Stimulated activated CD4-positive, alpha-beta T cell treated with anti-CD3 and anti-CD28 coated beads, Interleukin-2, amount 100 ng/mL, for 24 hours (primary cell): ENCODE measurements around the gene TNFRSF1B.
"Not testable (repeated sequence)": the region's sequence is repeated elsewhere in the genome, so short reads cannot be mapped to it uniquely, and the experiment has no call there.

Experiments used
- DNase-seq, 2 donors: peaks; one replicate each; pipeline ENCODE4 v3.0.0-alpha.2; 2020

TNFRSF1B gene

DNA sequence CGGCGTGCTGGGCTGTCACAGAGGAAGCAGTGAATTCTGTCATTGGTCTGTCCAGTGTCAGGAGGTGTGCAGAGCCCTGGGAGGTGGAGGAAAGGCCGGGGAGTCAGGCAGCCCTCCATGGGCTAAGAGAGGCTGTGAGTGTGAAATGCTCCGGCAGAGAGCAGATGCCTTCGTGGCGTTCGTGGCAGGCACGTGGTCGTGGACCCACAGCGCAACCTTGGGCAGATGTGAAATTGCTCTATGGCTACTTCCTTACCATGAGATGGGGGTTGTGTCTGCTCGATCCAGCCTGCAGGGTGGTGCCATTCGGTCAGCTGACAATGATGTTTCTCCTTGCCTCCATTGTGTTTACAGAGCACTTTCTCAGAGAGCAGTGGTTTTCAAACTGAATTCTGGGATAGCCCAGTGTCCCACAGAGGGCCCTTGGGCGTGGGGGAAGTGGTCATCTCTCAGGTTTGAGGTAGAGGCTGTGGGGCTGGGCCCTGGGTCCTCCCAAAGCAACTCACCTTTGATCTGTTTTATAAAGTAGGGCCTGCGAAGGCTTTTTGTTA, 27.9 kb downstream of the TNFRSF1B start:
- DNase-seq, result no peak

DNA sequence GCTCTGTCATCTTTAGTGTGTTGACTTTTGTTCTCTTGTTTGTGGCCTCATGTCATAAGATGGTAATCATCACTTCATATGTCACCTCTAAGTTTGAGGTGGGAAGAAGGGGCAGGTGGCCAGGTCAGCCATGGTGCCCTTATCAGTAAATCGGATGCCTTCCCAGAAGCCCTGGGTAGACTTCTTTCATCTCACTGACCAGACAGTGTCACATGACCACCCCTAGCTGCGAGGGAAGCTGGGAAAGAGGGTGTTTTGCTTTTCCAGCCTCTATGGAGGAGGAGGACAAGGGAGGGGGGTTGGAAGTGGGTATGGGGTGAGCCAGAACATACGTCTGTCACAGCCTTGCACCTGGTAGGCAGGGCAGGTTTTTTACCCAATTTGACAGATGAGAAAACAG, 28.6 kb downstream of the TNFRSF1B start:
- DNase-seq, result no peak

DNA sequence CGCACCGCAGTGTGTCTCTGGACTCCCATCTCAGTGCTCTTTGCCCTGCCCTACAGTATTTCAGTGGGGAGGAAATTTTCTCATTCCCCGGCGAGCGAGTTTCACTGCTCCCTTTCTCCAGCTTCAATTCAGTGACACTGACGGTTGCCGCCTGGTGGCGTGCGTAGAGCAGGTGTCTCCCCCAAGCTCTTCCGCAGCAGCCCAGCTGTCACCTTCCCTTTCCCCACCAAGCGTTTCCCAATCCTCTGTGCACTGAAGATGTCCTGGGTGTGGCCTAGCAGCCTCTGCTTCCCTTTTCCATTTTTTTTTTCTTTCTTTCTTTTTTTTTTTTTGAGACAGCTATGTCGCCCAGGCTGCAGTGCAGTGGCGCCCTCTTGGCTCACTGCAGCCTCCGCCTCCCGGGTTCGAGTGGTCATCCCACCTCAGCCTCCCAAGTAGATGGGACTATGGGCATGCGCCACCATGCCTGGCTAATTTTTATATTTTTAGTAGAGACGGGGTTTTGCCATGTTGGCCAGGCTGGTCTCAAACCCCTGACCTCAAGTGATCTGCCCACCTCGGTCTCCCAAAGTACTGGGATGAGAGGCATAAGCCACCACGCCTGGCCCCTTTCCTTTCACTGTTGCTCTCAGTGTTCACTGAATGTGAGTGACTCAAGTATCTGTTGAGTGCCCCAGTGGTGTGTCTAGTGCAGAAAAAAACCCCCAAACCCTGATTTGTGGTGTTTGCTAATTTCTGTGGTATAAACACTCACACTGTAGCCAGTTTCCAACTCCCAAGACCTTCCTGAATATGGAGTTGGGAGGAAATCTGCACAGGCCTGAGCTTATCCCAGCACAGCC, 30.1 kb downstream of the TNFRSF1B start:
- no peak for DNase-seq

DNA sequence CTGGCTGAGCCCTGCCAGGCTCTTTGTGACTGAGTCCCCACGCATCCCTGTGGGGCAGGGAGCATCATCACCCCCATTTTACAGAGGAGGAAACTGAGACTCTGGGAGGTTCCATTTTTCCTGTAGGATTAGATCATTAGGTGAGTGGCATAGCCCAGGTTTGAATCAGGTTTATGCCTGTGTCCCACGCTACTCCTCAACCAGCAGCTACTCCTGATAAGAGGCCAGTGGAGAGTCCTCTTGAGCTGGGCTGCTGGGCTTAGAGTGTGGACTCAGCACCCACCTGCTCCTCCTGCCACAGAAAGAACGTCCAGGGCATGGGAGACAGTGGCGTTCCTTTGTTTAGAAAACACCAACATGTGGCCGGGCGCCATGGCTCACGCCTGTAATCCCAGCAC, 30.7 kb downstream of the TNFRSF1B start:
- DNase-seq, result no peak

DNA sequence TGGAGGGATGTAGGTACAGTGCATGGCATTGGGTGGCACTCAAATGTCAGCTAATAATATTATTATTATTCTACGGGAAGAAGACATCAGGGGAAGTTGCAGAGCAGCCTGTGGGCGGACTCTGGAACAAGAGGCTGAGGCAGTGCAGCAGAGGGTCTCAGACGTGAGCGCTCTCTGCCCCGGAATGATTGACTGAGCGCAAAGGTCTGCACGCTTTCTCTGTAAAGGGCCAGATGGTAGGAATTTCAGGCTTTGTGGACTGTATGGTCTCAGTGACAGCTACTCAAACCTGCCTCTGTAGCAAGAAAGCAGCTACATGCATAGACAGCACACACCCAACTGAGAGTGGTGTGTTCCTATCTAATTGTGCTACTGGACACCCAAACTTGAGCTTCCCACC, 33.4 kb downstream of the TNFRSF1B start:
- DNase-seq, result no peak

GRCh38 chr1:12201352-12202189, 34.8 kb downstream of the TNFRSF1B start:
- peak in 1 of 2 donors; percentile 40 for DNase-seq

GRCh38 chr1:12202190-12202497, 35.4 kb downstream of the TNFRSF1B start:
- DNase-seq, result no peak

DNA sequence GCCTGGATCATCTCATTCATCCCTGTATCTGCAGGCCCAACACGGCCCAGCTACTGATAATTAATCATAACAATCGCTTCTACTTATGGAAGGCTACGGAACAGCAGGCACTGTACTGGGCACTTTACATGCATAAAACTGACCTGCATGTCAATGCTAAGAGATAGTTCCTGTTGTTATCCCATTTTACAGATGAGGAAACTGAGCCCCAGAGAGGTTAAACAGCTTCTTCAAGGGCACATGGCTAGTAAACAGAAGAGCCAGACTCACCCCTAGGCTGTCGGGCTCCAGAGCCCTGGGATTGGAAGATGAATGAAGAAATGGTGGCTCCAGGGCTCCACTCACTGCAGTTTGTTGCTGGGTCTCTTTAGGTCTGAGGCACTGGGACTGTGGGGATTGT, 35.8 kb downstream of the TNFRSF1B start:
- no peak for DNase-seq

GRCh38 chr1:12203216-12204007, 36.6 kb downstream of the TNFRSF1B start:
- DNase-seq, result no peak

DNA sequence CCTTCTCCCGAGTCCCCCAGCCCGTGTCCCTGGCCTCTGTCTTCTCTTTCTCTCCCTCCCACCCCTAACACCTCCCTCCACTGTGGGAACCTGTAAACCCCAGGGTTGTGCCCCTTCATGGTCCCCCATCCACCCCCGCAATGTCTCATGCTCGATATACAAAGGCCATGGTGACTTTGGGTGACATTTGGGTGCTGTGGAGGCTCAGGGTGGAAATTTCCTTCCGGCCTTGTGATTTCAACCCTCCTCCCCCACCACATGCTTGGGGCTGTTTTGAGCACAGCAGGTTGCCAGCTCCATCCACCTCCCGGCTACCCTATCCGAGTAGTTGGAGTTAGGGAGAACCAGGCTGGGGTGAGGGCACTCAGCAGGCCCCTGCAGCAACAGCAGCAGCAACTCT, 37.3 kb downstream of the TNFRSF1B start:
- DNase-seq, result peak; percentile 62

DNA sequence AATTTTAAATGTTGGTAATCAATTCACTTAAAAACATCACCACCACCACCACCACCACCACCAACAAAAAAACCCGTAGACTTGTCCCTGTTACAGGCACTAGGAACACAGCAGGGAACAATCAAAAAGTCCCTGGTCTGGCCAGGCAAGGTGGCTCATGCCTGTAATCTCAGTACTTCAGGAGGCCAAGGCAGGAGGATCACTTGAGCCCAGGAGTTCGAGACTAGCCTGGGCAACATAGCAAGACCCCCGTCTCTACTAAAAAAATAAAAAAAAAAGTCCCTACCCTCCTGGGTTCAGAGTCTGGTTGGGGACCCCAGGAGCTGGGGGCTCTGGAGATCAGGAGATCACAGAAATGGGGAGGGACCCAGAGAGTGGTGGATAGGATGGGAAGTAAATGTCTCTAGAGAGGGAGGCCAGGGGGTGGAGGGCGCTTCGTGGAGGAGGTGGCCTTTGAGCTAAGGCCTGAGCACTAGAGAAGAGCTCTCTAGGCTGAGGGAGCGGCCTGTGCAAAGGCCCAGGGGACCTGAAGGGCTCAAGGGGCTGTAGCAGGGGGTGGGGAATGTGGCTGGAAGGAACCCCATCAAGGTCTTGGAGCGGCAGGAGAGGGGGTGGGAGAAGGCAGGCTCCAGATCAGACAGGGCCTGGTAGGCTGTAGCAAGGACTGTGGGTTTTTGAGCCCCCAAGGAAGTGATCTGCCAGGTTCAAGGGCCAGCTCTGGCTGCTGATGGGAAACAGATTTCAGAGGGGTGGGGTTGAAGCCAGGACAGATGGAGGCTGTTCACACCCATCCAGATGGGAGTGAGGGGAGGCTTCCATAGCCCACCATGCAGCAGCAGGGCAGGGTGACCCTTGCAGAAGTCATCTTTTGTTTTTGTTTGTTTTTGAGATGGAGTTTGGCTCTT, 38.2 kb downstream of the TNFRSF1B start:
- no peak for DNase-seq

GRCh38 chr1:12206238-12206637, 39.4 kb downstream of the TNFRSF1B start:
- no peak for DNase-seq

DNA sequence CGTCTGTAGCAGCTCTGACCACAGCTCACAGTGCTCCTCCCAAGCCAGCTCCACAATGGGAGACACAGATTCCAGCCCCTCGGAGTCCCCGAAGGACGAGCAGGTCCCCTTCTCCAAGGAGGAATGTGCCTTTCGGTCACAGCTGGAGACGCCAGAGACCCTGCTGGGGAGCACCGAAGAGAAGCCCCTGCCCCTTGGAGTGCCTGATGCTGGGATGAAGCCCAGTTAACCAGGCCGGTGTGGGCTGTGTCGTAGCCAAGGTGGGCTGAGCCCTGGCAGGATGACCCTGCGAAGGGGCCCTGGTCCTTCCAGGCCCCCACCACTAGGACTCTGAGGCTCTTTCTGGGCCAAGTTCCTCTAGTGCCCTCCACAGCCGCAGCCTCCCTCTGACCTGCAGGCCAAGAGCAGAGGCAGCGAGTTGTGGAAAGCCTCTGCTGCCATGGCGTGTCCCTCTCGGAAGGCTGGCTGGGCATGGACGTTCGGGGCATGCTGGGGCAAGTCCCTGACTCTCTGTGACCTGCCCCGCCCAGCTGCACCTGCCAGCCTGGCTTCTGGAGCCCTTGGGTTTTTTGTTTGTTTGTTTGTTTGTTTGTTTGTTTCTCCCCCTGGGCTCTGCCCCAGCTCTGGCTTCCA, 40.1 kb downstream of the TNFRSF1B start:
- no peak for DNase-seq

DNA sequence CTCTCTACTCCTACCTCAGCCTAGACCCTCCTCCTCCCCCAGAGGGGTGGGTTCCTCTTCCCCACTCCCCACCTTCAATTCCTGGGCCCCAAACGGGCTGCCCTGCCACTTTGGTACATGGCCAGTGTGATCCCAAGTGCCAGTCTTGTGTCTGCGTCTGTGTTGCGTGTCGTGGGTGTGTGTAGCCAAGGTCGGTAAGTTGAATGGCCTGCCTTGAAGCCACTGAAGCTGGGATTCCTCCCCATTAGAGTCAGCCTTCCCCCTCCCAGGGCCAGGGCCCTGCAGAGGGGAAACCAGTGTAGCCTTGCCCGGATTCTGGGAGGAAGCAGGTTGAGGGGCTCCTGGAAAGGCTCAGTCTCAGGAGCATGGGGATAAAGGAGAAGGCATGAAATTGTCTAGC, 41.5 kb downstream of the TNFRSF1B start:
- no peak for DNase-seq

- DNase-seq, result peak; percentile 92 to 93
Measured at GRCh38 chr1:12208764-12209494, 42.1 kb downstream of the TNFRSF1B start.

DNA sequence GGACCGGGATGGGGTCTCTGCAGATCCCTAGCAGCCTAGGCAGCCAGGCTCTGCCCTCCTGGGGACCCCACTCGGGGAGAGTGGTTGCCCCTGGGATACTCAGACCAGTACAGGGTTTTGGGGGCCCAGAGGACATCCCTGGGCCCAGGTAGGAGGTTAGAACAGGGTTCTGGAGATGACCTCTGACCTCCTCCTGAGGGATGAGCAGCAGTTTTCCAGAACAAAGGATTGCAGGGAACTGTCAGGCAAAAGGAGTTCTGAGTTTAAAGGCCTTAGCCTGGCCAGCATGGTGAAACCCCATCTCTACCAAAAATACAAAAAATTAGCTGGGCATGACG, 42.7 kb downstream of the TNFRSF1B start:
- DNase-seq, result no peak

DNA sequence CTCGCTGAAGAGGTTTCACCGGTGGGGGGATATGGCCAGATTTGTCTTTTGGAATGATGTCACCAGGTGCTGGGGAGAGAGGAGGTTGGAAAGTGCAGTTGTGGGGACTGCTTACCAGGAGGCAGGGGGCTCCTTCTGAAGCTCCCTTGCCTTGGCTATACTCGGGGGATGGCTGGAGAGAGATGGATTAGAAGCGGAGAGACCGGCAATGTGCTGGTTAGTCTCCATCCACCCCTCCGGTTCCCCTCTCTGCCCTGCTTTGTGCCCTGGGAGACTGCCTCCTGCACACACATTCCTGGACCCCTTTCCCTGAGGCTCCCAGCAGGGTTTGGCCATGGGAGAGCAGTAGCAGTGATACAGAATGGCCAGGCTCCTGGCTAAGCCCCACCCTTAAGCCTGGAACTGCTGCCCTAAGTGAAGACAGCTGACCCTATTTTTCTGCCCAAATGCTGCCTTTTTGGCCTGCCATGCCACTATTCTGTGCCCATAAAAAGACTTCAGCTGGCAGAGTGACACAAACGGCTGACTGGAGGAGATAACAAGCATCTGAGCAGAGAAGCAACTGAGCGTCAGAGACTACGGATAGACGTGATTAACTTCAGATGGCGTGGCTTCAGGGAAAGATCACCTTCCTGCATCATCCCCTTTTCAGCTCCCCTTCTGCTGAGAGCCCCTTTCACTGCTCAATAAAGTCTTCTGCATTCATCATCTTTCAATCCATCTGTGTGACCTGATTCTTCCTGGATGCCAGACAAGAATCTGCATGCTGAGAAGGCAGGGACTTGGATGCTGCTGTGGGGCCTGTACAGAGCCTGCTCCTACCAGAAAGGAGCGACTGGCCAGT, 48.5 kb downstream of the TNFRSF1B start:
- DNase-seq, result no peak

GRCh38 chr1:12219800-12220199, 53.0 kb downstream of the TNFRSF1B start:
- DNase-seq, result no peak

DNA sequence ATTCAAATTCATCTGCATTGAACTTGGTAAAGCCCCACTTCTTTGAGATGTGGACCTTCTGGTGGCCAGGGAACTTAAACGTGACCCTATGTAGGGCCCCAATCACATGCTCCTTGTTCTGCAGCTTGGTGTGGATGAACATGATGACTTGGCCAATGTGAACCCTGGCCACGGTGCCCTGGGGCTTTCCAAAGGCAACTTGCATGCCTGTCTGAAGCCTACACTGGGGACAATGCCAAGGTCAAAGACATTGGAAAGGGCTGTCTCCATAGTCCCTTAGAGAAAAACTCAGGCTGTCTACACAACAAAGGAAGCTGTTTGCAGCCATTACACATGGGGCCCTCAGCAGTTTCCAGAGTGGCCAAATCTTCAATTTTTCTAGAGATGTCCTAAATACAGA, 54.1 kb downstream of the TNFRSF1B start:
- DNase-seq, result no peak

GRCh38 chr1:12222700-12223099, 55.9 kb downstream of the TNFRSF1B start:
- DNase-seq, result not testable (repeated sequence)
